Esophagus squamous epithelium (tissue), 4 donors: ENCODE measurements around the gene ZSCAN9.

ENCODE experiments used
- POLR2A ChIP-seq, 4 donors: fragments of 450-650 bp; IDR thresholded peaks; one replicate each; pipeline ENCODE4 v1.6.1; 2017; ENCODE audit warnings: antibody characterized with exemption in 4 of 4, mild to moderate bottlenecking in 4 of 4, moderate library complexity in 3 of 4
- TF ChIP-seq, protein P1 (sequence below), 6 experiments: fragments of 450-650 bp in 4 of 6; fragments of 200-600 bp in 2 of 6; sonication (generic) in 2 of 6; IDR thresholded peaks; one replicate each; pipeline ENCODE4 v1.5.1; 2016 to 2019; ENCODE audit warnings: antibody characterized with exemption in 6 of 6, mild to moderate bottlenecking in 4 of 6, moderate library complexity in 4 of 6

DNA sequence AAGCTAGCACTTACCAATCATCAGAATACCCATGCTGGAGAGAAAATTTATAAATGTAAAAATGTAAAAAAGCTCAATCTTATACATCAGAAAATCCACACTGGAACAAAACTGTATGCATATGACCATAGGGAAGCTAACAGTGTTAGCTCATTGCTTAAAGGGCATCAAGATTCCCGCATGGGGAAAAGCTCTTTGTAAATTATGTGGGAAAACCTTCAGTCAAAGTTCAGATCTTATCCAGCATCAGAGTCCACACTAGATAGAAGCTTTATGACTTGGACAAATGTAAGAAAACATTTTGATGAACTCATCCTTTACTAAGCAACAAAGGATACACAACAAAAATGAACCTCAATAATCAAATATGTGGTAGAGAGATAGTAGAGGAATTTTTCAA, 48.7 kb upstream of the ZSCAN9 start:
- TF ChIP-seq, protein P1, sequence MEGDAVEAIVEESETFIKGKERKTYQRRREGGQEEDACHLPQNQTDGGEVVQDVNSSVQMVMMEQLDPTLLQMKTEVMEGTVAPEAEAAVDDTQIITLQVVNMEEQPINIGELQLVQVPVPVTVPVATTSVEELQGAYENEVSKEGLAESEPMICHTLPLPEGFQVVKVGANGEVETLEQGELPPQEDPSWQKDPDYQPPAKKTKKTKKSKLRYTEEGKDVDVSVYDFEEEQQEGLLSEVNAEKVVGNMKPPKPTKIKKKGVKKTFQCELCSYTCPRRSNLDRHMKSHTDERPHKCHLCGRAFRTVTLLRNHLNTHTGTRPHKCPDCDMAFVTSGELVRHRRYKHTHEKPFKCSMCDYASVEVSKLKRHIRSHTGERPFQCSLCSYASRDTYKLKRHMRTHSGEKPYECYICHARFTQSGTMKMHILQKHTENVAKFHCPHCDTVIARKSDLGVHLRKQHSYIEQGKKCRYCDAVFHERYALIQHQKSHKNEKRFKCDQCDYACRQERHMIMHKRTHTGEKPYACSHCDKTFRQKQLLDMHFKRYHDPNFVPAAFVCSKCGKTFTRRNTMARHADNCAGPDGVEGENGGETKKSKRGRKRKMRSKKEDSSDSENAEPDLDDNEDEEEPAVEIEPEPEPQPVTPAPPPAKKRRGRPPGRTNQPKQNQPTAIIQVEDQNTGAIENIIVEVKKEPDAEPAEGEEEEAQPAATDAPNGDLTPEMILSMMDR (IDR thresholded peaks at IDR 0.05), result no peak
- TF ChIP-seq POLR2A (IDR thresholded peaks at IDR 0.05), result no peak
